ENCODE measurements around the gene MAGEL2. TPM values are rescaled to one million over a fixed set of nuclear protein-coding genes. Genes with fewer than 3 reads are reported as not detected.

Gene MAGEL2
- total and polyA plus RNA-seq, 4 donors, result under 0.01 to 0.09 (median 0.02) TPM; not detected in 1

GRCh38 chr15:23606226-23606625 lies 41.4 kb downstream of the MAGEL2 start:
- no peak overlapping the region for H3K9ac ChIP-seq (ENCODE audit: low read depth in 1 of 2, low read length in 2 of 2)
- TF ChIP-seq EGR1 (IDR thresholded peaks at IDR 0.05; ENCODE audit: low read depth in 2 of 2), result no peak
- TF ChIP-seq FOXA2 (IDR thresholded peaks at IDR 0.05), result no peak
- TF ChIP-seq HNF4G (IDR thresholded peaks at IDR 0.05), result no peak
- no peak for TF ChIP-seq GABPA (IDR thresholded peaks at IDR 0.05 in 1 of 2, conservative IDR thresholded peaks at IDR 0.05 in 1 of 2)
- TF ChIP-seq SP1 (IDR thresholded peaks at IDR 0.05), result no peak
- no peak for TF ChIP-seq ZBTB33 (IDR thresholded peaks at IDR 0.05)
- no peak for TF ChIP-seq NR2F2 (IDR thresholded peaks at IDR 0.05)
- TF ChIP-seq ATF3 (IDR thresholded peaks at IDR 0.05), result no peak
- no peak for TF ChIP-seq TAF1 (conservative IDR thresholded peaks at IDR 0.05)
- TF ChIP-seq CTCF (IDR thresholded peaks at IDR 0.05; ENCODE audit: low read depth, low read length, missing input control), result no peak
- no peak for TF ChIP-seq HNF4A (conservative IDR thresholded peaks at IDR 0.05)
- TF ChIP-seq FOXA1 (IDR thresholded peaks at IDR 0.05), result no peak
- TF ChIP-seq REST (IDR thresholded peaks at IDR 0.05), result no peak
- H3K4me3 ChIP-seq (ENCODE audit: low read depth in 1 of 3, low read length in 3 of 3), result no peak overlapping the region
- no peaks in the 10 kb centered on the region for H3K9me3 ChIP-seq (ENCODE audit: control insufficient read depth in 4 of 4, low read length in 3 of 4)
- no peaks in the 10 kb centered on the region for H3K4me1 ChIP-seq (ENCODE audit: control insufficient read depth in 4 of 4, insufficient read depth in 4 of 4, low read length in 3 of 4)
- no peak for DNase-seq (ENCODE audit: low spot score)
- WGBS, result 85% methylated on average over 2 of the region's 2 CpGs
- H3K36me3 ChIP-seq (ENCODE audit: control insufficient read depth in 4 of 4, insufficient read depth in 3 of 4, low read depth in 1 of 4, low read length in 3 of 4), result no peaks in the 10 kb centered on the region
- no peaks in the 10 kb centered on the region for H3K27me3 ChIP-seq (ENCODE audit: control insufficient read depth in 4 of 4, insufficient read depth in 4 of 4, low read length in 3 of 4)
- H3K27ac ChIP-seq (ENCODE audit: low read depth in 1 of 2, low read length in 2 of 2), result no peak overlapping the region

GRCh38 chr15:23602124-23602523 lies 45.5 kb downstream of the MAGEL2 start:
- H3K27ac ChIP-seq (ENCODE audit: low read depth in 1 of 2, low read length in 2 of 2), result no peak overlapping the region
- H3K9me3 ChIP-seq (ENCODE audit: control insufficient read depth in 4 of 4, low read length in 3 of 4), result no peaks in the 10 kb centered on the region
- H3K4me1 ChIP-seq (ENCODE audit: control insufficient read depth in 4 of 4, insufficient read depth in 4 of 4, low read length in 3 of 4), result no peaks in the 10 kb centered on the region
- no peak for DNase-seq (ENCODE audit: low spot score)
- H3K27me3 ChIP-seq (ENCODE audit: control insufficient read depth in 4 of 4, insufficient read depth in 4 of 4, low read length in 3 of 4), result no peaks in the 10 kb centered on the region
- no peaks in the 10 kb centered on the region for H3K36me3 ChIP-seq (ENCODE audit: control insufficient read depth in 4 of 4, insufficient read depth in 3 of 4, low read depth in 1 of 4, low read length in 3 of 4)
- WGBS, result 91% methylated on average over 6 of the region's 6 CpGs
- H3K9ac ChIP-seq (ENCODE audit: low read depth in 1 of 2, low read length in 2 of 2), result no peak overlapping the region
- no peak overlapping the region for H3K4me3 ChIP-seq (ENCODE audit: low read depth in 1 of 3, low read length in 3 of 3)
- TF ChIP-seq GABPA (IDR thresholded peaks at IDR 0.05 in 1 of 2, conservative IDR thresholded peaks at IDR 0.05 in 1 of 2) (no peak), JUND (IDR thresholded peaks at IDR 0.05) (no peak), FOXA1 (IDR thresholded peaks at IDR 0.05) (no peak), ATF3 (IDR thresholded peaks at IDR 0.05) (no peak), REST (IDR thresholded peaks at IDR 0.05) (no peak), ZBTB33 (IDR thresholded peaks at IDR 0.05) (no peak), NR2F2 (IDR thresholded peaks at IDR 0.05) (no peak), CTCF (IDR thresholded peaks at IDR 0.05; ENCODE audit: low read depth, low read length, missing input control) (no peak), RAD21 (IDR thresholded peaks at IDR 0.05) (no peak)

Data from liver (tissue), 9 donors.